SK-N-SH treated with all-trans-retinoic acid at 6 μM for 48 hours (cell line): ENCODE measurements around the gene TMEM30B.

Experiments used
- ARNTL ChIP-seq: fragments of 450-650 bp; formaldehyde crosslinking; IDR thresholded peaks from 2 replicates; pipeline ENCODE4 v1.5.0; 2020; ENCODE audit warnings: low read depth, mild to moderate bottlenecking, moderate library complexity, borderline replicate concordance
- CREB5 ChIP-seq: fragments of 250-450 bp; sonication (Bioruptor Pico); IDR thresholded peaks from 2 replicates; pipeline ENCODE4 v1.5.1; 2020; ENCODE audit warnings: low read depth, mild to moderate bottlenecking, moderate library complexity
- CSDC2 ChIP-seq: fragments of 250-450 bp; sonication (Bioruptor Pico); IDR thresholded peaks from 2 replicates; pipeline ENCODE4 v1.5.0; 2020; ENCODE audit warnings: mild to moderate bottlenecking, moderate library complexity
- PATZ1 ChIP-seq: fragments of 250-450 bp; sonication (Bioruptor Pico); IDR thresholded peaks from 2 replicates; pipeline ENCODE4 v1.8.0; 2020; ENCODE audit warnings: mild to moderate bottlenecking, moderate library complexity, borderline replicate concordance
- PPARA ChIP-seq: fragments of 250-450 bp; sonication (Bioruptor Pico); IDR thresholded peaks from 2 replicates; pipeline ENCODE4 v1.5.0; 2020; ENCODE audit warnings: mild to moderate bottlenecking, borderline replicate concordance
- RARB ChIP-seq: fragments of 250-450 bp; sonication (Bioruptor Pico); IDR thresholded peaks from 2 replicates; pipeline ENCODE4 v1.8.0; 2021; ENCODE audit warnings: mild to moderate bottlenecking, moderate library complexity
- TSHZ2 ChIP-seq: fragments of 250-450 bp; sonication (Bioruptor Pico); IDR thresholded peaks from 2 replicates; pipeline ENCODE4 v1.5.0; 2020; ENCODE audit warnings: mild to moderate bottlenecking, moderate library complexity
- ZFP30 ChIP-seq: fragments of 450-650 bp; formaldehyde crosslinking; IDR thresholded peaks from 2 replicates; pipeline ENCODE4 v1.5.0; 2022; ENCODE audit warnings: mild to moderate bottlenecking, moderate library complexity
- ZNF565 ChIP-seq: fragments of 450-650 bp; formaldehyde crosslinking; conservative IDR thresholded peaks from 2 replicates; pipeline ENCODE4 v1.5.0; 2020; ENCODE audit warnings: low read depth, mild to moderate bottlenecking, moderate library complexity

- no peak for TF ChIP-seq PPARA (CRISPR knock-in tag)
- no peak for TF ChIP-seq PATZ1 (CRISPR knock-in tag)
- no peak for TF ChIP-seq ARNTL (CRISPR knock-in tag)
- TF ChIP-seq ZNF565 (CRISPR knock-in tag) = no peak
- TF ChIP-seq TSHZ2 (CRISPR knock-in tag) = no peak
- no peak for TF ChIP-seq RARB (CRISPR knock-in tag)
- no peak for TF ChIP-seq ZFP30
- no peak for TF ChIP-seq CSDC2
- TF ChIP-seq CREB5 (CRISPR knock-in tag) = no peak
Observed at GRCh38 chr14:61254808-61255526, 26.2 kb downstream of the TMEM30B start.
